Measurements from ENCODE around the gene RBFOX2. TPM values are rescaled to one million over a fixed set of nuclear protein-coding genes. Genes with fewer than 3 reads are reported as not detected.

Gene RBFOX2
- total and polyA plus RNA-seq, 2 of the 13 experiments (the other 11 are each of a cell fraction or from before 2014, with no cell fraction given), result 37.3 to 40.4 TPM

DNA sequence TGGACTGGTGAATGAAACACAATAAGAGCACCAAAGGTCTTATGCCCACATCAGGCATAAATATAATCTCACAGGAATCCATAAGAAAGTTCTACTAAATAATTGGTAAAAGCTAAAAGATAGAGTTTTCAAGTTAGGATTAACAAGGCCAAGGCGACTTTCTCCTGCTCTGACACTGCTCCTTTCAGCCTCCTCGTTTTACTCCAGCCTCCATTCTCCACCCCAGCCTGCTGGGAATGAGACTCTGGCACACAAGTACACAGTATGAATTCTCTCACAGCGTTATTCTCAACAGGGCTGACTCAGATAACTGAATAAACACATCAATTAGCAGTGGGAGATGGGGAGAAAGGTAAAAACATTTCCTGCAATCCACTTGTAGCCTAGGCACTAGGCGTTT lies 216.0 kb downstream of the RBFOX2 start:
- Histone ChIP-seq H3K4me1 (ENCODE audit: insufficient read depth, low read length) (peaks cover 41% of the 10 kb centered on the region), H3K36me3 (replicated peaks in 1 of 2; ENCODE audit: control insufficient read depth in 1 of 2, insufficient read depth in 2 of 2, low read length in 2 of 2) (peaks cover 4 to 7% of the 10 kb centered on the region in 2 experiments; a peak in 4 of 5 replicates), H3K4me3 (replicated peaks in 1 of 3; ENCODE audit: insufficient read depth in 1 of 3, low read depth in 2 of 3, low read length in 3 of 3) (no peak overlapping the region), H3K9me3 (ENCODE audit: low read length) (no peaks in the 10 kb centered on the region), H3K9ac (ENCODE audit: insufficient read depth, low read depth, low read length) (no peak overlapping the region), H3K27me3 (ENCODE audit: control insufficient read depth in 1 of 2, insufficient read depth in 2 of 2, low read length in 2 of 2) (no peaks in the 10 kb centered on the region), H4K20me1 (ENCODE audit: insufficient read depth, low read length) (no peaks in the 10 kb centered on the region), H3K79me2 (ENCODE audit: insufficient read depth, low read length) (peaks cover 3% of the 10 kb centered on the region), H3K27ac (ENCODE audit: extremely low read length, insufficient read depth, low read length) (no peak overlapping the region), H2AFZ (ENCODE audit: low read length) (no peak overlapping the region), H3K4me2 (ENCODE audit: low read depth, low read length) (no peak overlapping the region)
- in situ Hi-C loops (cut with HindIII; ENCODE audit: extremely low pct_ligation_motif_present, low pct_unique_long_range_greater_than_20kb), result no loop called here
- ChIA-PET POLR2A (no interaction called here), CTCF (ENCODE audit: low intra/inter-chr PET ratio, low total read pairs) (no interaction called here)
- intact Hi-C loops (cut with micrococcal nuclease; ENCODE audit: unreplicated experiment), result no loop called here
- no peak for DNase-seq (ENCODE audit: low spot score)
- BruUV-seq (replicated peaks), result no TSS peak
- ATAC-seq, result no peak
- 69% methylated on average over 4 of the region's 4 CpGs for WGBS (ENCODE audit: low lambda C conversion rate)
- no peak for FAIRE-seq
- TF ChIP-seq POGZ (CRISPR knock-in tag; IDR thresholded peaks at IDR 0.05), result 0 out of 2 replicates have a peak, but pooled peaks have one; percentile 16
- no peak for TF ChIP-seq ZNF737 (CRISPR knock-in tag; IDR thresholded peaks at IDR 0.05; ENCODE audit: borderline replicate concordance)
- TF ChIP-seq, protein P1, sequence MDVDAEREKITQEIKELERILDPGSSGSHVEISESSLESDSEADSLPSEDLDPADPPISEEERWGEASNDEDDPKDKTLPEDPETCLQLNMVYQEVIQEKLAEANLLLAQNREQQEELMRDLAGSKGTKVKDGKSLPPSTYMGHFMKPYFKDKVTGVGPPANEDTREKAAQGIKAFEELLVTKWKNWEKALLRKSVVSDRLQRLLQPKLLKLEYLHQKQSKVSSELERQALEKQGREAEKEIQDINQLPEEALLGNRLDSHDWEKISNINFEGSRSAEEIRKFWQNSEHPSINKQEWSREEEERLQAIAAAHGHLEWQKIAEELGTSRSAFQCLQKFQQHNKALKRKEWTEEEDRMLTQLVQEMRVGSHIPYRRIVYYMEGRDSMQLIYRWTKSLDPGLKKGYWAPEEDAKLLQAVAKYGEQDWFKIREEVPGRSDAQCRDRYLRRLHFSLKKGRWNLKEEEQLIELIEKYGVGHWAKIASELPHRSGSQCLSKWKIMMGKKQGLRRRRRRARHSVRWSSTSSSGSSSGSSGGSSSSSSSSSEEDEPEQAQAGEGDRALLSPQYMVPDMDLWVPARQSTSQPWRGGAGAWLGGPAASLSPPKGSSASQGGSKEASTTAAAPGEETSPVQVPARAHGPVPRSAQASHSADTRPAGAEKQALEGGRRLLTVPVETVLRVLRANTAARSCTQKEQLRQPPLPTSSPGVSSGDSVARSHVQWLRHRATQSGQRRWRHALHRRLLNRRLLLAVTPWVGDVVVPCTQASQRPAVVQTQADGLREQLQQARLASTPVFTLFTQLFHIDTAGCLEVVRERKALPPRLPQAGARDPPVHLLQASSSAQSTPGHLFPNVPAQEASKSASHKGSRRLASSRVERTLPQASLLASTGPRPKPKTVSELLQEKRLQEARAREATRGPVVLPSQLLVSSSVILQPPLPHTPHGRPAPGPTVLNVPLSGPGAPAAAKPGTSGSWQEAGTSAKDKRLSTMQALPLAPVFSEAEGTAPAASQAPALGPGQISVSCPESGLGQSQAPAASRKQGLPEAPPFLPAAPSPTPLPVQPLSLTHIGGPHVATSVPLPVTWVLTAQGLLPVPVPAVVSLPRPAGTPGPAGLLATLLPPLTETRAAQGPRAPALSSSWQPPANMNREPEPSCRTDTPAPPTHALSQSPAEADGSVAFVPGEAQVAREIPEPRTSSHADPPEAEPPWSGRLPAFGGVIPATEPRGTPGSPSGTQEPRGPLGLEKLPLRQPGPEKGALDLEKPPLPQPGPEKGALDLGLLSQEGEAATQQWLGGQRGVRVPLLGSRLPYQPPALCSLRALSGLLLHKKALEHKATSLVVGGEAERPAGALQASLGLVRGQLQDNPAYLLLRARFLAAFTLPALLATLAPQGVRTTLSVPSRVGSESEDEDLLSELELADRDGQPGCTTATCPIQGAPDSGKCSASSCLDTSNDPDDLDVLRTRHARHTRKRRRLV (CRISPR knock-in tag; IDR thresholded peaks at IDR 0.05), result no peak
- TF ChIP-seq, protein P2, sequence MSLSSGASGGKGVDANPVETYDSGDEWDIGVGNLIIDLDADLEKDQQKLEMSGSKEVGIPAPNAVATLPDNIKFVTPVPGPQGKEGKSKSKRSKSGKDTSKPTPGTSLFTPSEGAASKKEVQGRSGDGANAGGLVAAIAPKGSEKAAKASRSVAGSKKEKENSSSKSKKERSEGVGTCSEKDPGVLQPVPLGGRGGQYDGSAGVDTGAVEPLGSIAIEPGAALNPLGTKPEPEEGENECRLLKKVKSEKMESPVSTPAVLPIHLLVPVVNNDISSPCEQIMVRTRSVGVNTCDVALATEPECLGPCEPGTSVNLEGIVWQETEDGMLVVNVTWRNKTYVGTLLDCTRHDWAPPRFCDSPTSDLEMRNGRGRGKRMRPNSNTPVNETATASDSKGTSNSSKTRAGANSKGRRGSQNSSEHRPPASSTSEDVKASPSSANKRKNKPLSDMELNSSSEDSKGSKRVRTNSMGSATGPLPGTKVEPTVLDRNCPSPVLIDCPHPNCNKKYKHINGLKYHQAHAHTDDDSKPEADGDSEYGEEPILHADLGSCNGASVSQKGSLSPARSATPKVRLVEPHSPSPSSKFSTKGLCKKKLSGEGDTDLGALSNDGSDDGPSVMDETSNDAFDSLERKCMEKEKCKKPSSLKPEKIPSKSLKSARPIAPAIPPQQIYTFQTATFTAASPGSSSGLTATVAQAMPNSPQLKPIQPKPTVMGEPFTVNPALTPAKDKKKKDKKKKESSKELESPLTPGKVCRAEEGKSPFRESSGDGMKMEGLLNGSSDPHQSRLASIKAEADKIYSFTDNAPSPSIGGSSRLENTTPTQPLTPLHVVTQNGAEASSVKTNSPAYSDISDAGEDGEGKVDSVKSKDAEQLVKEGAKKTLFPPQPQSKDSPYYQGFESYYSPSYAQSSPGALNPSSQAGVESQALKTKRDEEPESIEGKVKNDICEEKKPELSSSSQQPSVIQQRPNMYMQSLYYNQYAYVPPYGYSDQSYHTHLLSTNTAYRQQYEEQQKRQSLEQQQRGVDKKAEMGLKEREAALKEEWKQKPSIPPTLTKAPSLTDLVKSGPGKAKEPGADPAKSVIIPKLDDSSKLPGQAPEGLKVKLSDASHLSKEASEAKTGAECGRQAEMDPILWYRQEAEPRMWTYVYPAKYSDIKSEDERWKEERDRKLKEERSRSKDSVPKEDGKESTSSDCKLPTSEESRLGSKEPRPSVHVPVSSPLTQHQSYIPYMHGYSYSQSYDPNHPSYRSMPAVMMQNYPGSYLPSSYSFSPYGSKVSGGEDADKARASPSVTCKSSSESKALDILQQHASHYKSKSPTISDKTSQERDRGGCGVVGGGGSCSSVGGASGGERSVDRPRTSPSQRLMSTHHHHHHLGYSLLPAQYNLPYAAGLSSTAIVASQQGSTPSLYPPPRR (CRISPR knock-in tag; IDR thresholded peaks at IDR 0.05; ENCODE audit: borderline replicate concordance), result no peak
- TF ChIP-seq, protein P3, sequence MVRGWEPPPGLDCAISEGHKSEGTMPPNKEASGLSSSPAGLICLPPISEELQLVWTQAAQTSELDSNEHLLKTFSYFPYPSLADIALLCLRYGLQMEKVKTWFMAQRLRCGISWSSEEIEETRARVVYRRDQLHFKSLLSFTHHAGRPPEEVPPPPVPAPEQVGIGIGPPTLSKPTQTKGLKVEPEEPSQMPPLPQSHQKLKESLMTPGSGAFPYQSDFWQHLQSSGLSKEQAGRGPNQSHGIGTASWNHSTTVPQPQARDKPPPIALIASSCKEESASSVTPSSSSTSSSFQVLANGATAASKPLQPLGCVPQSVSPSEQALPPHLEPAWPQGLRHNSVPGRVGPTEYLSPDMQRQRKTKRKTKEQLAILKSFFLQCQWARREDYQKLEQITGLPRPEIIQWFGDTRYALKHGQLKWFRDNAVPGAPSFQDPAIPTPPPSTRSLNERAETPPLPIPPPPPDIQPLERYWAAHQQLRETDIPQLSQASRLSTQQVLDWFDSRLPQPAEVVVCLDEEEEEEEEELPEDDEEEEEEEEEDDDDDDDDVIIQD (CRISPR knock-in tag; IDR thresholded peaks at IDR 0.05; ENCODE audit: low read depth), result peak; percentile 48; the same call in 1 of the 2 replicates
- TF ChIP-seq, protein P4, sequence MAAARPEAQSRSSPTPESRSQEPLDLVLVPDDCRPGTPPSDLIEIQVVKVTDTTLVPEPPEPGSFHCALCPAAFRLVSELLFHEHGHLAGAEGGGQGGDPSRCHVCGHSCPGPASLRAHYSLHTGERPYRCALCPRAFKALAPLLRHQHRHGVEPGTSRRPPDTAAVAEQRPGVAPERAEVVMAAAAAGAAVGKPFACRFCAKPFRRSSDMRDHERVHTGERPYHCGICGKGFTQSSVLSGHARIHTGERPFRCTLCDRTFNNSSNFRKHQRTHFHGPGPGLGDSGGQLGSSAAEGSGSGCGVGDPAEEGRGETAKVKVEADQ (CRISPR knock-in tag; IDR thresholded peaks at IDR 0.05; ENCODE audit: borderline replicate concordance), result no peak
- TF ChIP-seq, protein P5, sequence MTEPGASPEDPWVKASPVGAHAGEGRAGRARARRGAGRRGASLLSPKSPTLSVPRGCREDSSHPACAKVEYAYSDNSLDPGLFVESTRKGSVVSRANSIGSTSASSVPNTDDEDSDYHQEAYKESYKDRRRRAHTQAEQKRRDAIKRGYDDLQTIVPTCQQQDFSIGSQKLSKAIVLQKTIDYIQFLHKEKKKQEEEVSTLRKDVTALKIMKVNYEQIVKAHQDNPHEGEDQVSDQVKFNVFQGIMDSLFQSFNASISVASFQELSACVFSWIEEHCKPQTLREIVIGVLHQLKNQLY (CRISPR knock-in tag; IDR thresholded peaks at IDR 0.05), result no peak
- TF ChIP-seq ZNF703 (CRISPR knock-in tag; IDR thresholded peaks at IDR 0.05; ENCODE audit: borderline replicate concordance), result no peak
